ENCODE results near the gene EREG.

GRCh38 chr4:74394476-74395136 is 29.7 kb downstream of the EREG start:
- no peak for TF ChIP-seq EP300 (IDR thresholded peaks at IDR 0.05)
- TF ChIP-seq CTCF (IDR thresholded peaks at IDR 0.05) = no peak

All from gastroesophageal sphincter (tissue), 3 donors.